Stimulated activated CD4-positive, alpha-beta T cell treated with anti-CD3 and anti-CD28 coated beads, TNF-alpha, amount 100 ng/mL, for 1 hour (primary cell): ENCODE measurements around the gene SRRM3.
"Not testable (repeated sequence)": the region's sequence is repeated elsewhere in the genome, so short reads cannot be mapped to it uniquely, and the experiment has no call there.

Experiments used
- DNase-seq, 3 donors: peaks; one replicate each; pipeline ENCODE4 v3.0.0-alpha.2; 2020; ENCODE audit warnings: low read depth in 3 of 3, low spot score in 1 of 3

Gene SRRM3

DNA sequence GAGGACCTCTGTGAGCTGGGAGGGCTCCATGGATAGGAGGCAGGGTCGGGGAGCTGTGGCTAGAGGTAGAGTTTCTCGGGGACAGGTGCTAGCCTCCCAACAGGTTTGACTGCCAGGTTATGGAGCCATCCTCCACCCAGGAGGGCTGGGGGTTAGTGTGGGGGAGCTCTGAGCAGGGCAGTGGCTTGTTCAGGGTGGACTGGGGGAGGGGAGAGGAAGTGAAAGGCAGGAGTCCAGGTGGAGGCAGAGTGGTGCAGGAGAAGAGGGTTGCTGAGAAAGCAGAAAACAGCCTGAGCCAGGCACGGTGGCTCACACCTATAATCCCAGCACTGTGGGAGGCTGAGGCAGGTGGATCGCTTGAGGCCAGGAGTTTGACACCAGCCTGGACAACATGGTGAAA is 60.2 kb downstream of the SRRM3 start:
- DNase-seq = no peak

GRCh38 chr7:76262683-76263402 is 61.1 kb downstream of the SRRM3 start:
- no peak for DNase-seq

DNA sequence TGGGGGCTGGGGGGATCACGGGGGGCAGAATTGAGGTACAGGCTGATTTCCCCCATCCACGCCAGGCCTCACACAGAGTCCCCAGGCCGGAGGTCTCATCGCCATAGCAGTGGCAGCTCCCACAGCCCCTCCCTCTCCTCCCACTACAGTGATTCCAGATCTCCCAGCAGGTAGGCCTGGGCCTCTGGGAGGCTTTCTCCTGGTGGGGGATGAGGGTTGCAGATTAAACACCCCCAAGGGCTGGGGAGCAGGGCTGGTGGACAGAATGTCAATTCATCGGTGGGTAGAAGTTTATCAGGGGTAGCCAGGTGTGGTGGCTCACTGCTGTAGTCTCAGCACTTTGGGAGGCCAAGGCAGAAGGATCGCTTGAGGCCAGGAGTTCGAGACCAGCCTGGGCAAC is 63.6 kb downstream of the SRRM3 start:
- DNase-seq = no peak

DNA sequence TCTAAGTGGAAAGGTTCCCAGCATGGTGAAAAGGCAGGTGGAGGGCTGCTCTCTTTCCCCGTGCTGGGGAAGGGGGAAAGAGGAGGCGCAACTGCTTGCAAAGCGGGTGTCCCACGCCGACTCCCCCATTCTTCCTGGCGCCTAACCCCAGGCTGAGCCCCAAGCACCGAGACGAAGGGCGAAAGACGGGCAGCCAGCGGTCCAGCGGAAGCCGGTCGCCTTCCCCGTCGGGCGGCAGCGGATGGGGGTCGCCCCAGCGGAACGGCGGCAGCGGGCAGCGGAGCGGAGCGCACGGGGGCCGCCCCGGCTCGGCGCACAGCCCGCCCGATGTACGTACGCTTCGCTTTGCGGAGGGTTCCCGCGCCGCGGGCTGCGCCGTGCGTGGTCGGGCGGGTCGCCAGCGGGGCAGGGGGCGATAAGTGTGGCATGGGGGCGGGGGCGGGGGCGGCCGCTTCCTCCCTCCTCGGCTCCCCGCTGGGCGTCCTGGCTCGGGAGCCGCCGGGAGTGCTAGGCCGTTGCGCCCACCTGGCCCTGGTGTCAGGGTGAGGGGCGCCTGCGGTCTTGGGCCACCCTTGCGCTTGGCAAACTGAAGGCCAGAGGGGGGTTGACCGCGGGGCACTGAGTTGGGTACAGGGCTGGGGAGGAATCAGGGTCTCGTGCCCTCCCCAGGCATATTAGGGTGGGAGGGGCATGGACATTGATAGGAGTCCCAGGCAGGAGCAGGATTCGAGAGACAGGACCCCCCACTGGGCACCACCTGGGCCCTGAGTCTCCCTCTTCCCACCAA is 65.6 kb downstream of the SRRM3 start:
- DNase-seq = no peak

- DNase-seq = no peak
These were observed 66.1 kb downstream of the SRRM3 start for GRCh38 chr7:76267894-76268183.

DNA sequence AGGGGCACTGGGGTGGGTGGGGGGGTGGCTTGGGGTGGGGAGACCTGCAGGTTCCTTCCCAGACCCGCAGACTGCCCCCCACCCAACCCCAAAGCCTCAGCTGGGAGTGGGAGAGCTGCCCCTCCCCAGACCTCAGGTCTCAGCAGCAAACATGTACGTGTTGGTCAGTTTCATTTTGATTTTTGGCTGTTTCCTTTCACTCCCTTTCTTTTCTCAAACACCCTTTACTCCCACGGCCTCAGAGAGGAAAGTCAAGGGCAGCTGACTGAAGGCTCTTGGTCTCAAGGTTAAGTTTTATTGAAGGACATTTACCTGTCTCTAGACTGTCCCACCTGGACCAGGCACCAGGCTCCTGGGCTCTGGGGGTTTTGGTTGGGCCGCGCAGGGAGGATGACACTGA is 66.7 kb downstream of the SRRM3 start:
- DNase-seq = no peak

- DNase-seq = no peak
These were observed 68.2 kb downstream of the SRRM3 start for GRCh38 chr7:76269895-76270294.

DNA sequence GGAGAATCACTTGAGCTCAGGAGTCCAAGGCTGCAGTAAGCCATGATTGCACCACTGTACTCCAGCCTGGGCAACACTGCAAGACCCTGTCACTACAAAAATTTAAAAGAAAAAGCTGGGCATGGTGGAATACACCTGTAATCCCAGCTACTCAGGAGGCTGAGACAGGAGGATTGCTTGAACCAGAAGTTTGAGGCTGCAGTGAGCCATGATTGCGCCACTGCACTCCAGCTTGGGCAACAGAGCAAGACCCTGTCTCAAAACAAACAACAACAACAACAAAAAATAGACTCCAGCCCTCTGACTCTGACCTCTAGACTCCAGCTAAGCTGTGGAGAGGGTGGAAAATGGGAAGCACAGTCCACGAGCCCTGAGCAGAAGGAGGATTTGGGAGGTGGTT is 69.7 kb downstream of the SRRM3 start:
- DNase-seq = not testable (repeated sequence)

- no peak for DNase-seq
These were observed 70.4 kb downstream of the SRRM3 start for GRCh38 chr7:76272142-76272541.

- DNase-seq = no peak
These were observed 71.3 kb downstream of the SRRM3 start for GRCh38 chr7:76272851-76273497.

DNA sequence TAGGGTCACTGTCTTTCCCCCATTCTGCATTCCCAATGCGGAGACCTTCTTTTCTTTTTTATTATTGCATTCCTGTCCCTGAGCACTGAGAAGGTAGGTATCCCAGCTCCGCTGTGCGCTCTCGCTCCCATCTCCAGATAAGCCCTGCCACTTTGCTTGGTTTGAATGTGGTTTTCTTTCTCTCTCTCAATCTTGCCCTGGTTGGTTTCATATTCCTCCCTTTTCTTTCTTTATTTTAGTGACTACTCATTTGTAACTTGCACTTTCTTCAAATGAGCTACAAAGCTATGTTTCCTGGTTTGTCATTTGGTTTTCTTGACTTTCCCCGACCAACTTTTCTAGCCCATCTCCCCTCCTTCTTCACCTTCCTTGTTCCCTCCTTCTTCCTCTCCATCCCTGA is 71.8 kb downstream of the SRRM3 start:
- DNase-seq = no peak

DNA sequence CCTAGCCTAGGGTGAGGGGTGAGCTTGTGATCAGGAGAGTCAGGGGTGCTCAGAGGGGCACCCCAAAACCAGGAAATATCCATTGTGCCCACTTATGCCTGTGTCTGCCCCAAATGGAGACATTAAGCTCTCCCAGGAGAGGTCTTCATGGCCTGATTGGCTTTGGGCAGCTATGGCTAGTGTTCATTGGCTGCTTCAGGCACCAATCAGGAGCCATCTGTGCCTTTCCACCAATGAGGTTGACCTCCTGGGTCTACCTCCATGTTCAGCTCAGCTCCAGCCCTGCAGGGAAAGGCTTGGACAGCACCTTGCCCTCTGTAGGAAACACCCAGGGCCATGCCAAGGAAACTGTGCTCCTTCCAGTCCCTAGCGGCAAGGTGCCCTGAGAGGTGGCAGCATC is 76.8 kb downstream of the SRRM3 start:
- DNase-seq = no peak

- no peak for DNase-seq
These were observed 78.7 kb downstream of the SRRM3 start for GRCh38 chr7:76280408-76280807.

- DNase-seq = no peak
These were observed 79.5 kb downstream of the SRRM3 start for GRCh38 chr7:76281006-76281705.

GRCh38 chr7:76281706-76282343 is 80.1 kb downstream of the SRRM3 start:
- no peak for DNase-seq

GRCh38 chr7:76282344-76283253 is 80.9 kb downstream of the SRRM3 start:
- DNase-seq = no peak

GRCh38 chr7:76283254-76284159 is 81.8 kb downstream of the SRRM3 start:
- DNase-seq = no peak

DNA sequence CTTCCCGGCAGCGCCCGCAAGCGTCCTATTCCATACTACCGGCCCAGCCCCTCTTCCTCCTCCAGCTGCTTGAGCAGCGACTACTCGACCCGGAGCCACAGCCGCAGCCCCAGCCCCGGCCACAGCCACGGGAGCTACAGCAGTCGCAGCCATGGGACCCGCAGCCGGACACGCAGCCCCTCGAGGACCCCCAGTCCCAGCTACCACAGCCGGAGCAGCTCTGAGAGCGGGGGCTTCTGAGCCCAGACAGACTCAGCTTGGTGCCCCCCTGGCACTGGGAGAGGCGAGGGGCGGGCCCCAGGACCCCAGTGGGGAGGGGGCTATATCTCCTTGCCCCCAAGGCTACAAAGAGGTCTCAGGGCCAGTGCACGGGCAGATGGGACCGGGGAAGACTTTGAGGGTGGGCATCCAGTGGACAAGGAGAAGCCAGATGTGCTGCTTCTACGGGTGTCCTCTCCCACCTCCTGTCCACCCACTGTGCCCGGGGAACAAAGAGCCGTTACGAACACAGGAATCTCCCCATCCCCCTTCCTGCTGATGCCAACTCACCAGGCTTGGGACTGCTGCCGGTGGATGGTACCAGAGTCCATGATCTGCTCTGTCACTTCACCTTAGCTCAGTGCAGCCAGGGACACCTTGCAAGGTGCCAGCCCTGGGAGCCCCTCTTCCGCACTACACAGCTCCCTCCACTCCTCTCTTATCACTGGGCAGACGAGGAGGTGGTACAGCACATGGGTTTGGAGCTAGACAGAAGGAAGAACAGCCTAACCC is 84.1 kb downstream of the SRRM3 start:
- DNase-seq = no peak
